Ishikawa (cell line): Measurements from ENCODE around the gene ABCC10.

Experiments used
- CEBPB ChIP-seq: IDR thresholded peaks from 2 replicates; pipeline ENCODE4 v1.6.1; 2012
- CREB1 ChIP-seq: IDR thresholded peaks from 2 replicates; pipeline ENCODE4 v1.6.1; 2012; ENCODE audit warnings: low read depth
- EGR1 ChIP-seq: IDR thresholded peaks from 2 replicates; pipeline ENCODE4 v1.6.1; 2012
- EP300 ChIP-seq: IDR thresholded peaks from 2 replicates; pipeline ENCODE4 v1.6.1; 2012; ENCODE audit warnings: borderline replicate concordance
- FOXM1 ChIP-seq: IDR thresholded peaks from 2 replicates; pipeline ENCODE4 v1.6.1; 2012; ENCODE audit warnings: low read depth, borderline replicate concordance
- NFIC ChIP-seq: IDR thresholded peaks from 2 replicates; pipeline ENCODE4 v1.6.1; 2012
- RAD21 ChIP-seq: IDR thresholded peaks from 2 replicates; pipeline ENCODE4 v1.6.1; 2012; ENCODE audit warnings: low read depth
- TAF1 ChIP-seq: IDR thresholded peaks from 2 replicates; pipeline ENCODE4 v1.6.1; 2012; ENCODE audit warnings: low read depth, mild to moderate bottlenecking
- TCF12 ChIP-seq: IDR thresholded peaks from 2 replicates; pipeline ENCODE4 v1.6.1; 2012; ENCODE audit warnings: low read depth
- TEAD4 ChIP-seq: IDR thresholded peaks from 2 replicates; pipeline ENCODE4 v1.6.1; 2012
- YY1 ChIP-seq: IDR thresholded peaks from 2 replicates; pipeline ENCODE4 v1.6.1; 2012; ENCODE audit warnings: low read depth
- ZBTB7A ChIP-seq: IDR thresholded peaks from 2 replicates; pipeline ENCODE4 v1.6.1; 2012; ENCODE audit warnings: low read depth
- TF ChIP-seq, protein P1 (sequence below): IDR thresholded peaks from 2 replicates; pipeline ENCODE4 v1.6.1; 2012
- TF ChIP-seq, protein P2 (sequence below): IDR thresholded peaks from 2 replicates; pipeline ENCODE4 v1.6.1; 2012
- TF ChIP-seq, protein P3 (sequence below): IDR thresholded peaks from 2 replicates; pipeline ENCODE4 v1.6.1; 2012; ENCODE audit warnings: low read depth, mild to moderate bottlenecking

The ABCC10 gene

DNA sequence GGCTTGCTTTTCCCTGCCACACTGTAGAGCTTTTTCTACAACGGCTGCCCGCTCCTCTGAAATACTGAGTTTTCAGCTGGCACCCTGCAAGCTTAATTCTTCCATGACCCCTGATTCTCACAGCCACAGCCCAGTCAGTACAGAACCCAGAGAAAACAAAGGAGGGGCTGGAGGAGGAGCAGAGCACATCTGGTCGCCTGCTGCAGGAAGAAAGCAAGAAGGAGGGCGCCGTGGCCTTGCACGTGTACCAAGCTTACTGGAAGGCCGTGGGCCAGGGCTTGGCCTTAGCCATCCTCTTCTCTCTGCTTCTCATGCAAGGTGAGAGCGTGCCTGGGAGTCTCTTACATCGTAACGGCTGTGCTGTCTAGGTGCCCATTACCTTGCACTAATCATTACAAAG is 16.7 kb downstream of the ABCC10 start:
- TF ChIP-seq FOXM1 (no peak), EGR1 (no peak), NFIC (no peak), RAD21 (no peak), EP300 (no peak), TCF12 (no peak), ZBTB7A (no peak), TAF1 (no peak)
- TF ChIP-seq, protein P1, sequence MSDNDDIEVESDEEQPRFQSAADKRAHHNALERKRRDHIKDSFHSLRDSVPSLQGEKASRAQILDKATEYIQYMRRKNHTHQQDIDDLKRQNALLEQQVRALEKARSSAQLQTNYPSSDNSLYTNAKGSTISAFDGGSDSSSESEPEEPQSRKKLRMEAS, result no peak
- TF ChIP-seq, protein P2, sequence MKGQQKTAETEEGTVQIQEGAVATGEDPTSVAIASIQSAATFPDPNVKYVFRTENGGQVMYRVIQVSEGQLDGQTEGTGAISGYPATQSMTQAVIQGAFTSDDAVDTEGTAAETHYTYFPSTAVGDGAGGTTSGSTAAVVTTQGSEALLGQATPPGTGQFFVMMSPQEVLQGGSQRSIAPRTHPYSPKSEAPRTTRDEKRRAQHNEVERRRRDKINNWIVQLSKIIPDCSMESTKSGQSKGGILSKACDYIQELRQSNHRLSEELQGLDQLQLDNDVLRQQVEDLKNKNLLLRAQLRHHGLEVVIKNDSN, result no peak

DNA sequence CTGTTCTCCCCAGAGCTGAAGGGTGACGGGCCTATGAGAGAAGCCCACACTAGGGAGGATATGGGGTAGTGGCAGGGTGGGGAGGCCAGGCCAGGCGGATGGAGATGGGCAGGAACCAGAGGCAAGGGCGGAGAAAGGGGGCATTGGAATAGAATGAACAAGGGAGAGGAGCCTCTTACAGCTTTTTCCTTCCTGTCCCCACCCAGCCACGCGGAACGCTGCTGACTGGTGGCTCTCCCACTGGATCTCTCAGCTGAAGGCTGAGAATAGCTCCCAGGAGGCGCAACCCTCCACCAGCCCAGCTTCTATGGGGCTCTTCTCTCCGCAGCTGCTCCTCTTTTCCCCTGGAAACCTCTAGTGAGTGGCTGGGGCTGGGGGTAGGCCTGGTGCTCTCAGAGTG is 17.2 kb downstream of the ABCC10 start:
- TF ChIP-seq EGR1 (no peak), CEBPB (no peak)

DNA sequence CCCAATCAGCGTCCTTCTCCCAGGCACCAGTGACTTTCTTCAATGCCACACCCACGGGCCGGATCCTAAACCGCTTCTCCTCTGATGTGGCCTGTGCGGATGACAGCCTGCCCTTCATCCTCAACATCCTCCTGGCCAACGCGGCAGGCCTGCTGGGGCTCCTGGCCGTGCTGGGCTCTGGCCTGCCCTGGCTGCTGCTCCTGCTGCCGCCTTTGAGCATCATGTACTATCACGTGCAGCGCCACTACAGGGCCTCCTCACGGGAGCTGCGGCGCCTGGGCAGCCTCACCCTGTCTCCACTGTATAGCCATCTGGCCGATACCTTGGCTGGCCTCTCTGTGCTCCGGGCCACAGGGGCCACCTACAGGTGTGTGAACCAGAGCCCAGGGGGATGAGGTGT is 18.2 kb downstream of the ABCC10 start:
- TF ChIP-seq ZBTB7A (no peak), TCF12 (no peak), RAD21 (no peak), YY1 (no peak), CEBPB (no peak), EGR1 (no peak), CREB1 (no peak), TEAD4 (no peak)
- TF ChIP-seq, protein P3, sequence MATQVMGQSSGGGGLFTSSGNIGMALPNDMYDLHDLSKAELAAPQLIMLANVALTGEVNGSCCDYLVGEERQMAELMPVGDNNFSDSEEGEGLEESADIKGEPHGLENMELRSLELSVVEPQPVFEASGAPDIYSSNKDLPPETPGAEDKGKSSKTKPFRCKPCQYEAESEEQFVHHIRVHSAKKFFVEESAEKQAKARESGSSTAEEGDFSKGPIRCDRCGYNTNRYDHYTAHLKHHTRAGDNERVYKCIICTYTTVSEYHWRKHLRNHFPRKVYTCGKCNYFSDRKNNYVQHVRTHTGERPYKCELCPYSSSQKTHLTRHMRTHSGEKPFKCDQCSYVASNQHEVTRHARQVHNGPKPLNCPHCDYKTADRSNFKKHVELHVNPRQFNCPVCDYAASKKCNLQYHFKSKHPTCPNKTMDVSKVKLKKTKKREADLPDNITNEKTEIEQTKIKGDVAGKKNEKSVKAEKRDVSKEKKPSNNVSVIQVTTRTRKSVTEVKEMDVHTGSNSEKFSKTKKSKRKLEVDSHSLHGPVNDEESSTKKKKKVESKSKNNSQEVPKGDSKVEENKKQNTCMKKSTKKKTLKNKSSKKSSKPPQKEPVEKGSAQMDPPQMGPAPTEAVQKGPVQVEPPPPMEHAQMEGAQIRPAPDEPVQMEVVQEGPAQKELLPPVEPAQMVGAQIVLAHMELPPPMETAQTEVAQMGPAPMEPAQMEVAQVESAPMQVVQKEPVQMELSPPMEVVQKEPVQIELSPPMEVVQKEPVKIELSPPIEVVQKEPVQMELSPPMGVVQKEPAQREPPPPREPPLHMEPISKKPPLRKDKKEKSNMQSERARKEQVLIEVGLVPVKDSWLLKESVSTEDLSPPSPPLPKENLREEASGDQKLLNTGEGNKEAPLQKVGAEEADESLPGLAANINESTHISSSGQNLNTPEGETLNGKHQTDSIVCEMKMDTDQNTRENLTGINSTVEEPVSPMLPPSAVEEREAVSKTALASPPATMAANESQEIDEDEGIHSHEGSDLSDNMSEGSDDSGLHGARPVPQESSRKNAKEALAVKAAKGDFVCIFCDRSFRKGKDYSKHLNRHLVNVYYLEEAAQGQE, result no peak

DNA sequence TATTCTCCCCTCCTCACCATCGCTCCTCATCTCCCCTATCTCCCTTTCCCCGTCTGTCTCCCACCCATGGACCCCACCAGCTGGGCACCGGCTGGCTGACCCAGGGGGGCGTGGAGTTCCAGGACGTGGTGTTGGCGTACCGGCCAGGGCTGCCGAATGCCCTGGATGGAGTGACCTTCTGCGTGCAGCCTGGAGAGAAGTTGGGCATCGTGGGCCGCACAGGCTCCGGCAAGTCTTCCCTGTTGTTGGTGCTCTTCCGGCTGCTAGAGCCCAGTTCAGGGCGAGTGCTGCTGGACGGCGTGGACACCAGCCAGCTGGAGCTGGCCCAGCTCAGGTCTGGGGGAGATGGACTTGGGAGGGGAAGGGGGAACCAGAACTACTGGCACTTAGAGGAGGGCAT is 20.3 kb downstream of the ABCC10 start:
- TF ChIP-seq EGR1, result no peak
- TF ChIP-seq NFIC, result no peak
- TF ChIP-seq YY1, result no peak
- no peak for TF ChIP-seq CEBPB
- TF ChIP-seq, protein P2, result no peak
- TF ChIP-seq RAD21, result no peak
- TF ChIP-seq ZBTB7A, result no peak
- TF ChIP-seq, protein P3, result no peak
- no peak for TF ChIP-seq EP300
- no peak for TF ChIP-seq TCF12
- TF ChIP-seq TAF1, result no peak
- TF ChIP-seq, protein P1, result no peak

DNA sequence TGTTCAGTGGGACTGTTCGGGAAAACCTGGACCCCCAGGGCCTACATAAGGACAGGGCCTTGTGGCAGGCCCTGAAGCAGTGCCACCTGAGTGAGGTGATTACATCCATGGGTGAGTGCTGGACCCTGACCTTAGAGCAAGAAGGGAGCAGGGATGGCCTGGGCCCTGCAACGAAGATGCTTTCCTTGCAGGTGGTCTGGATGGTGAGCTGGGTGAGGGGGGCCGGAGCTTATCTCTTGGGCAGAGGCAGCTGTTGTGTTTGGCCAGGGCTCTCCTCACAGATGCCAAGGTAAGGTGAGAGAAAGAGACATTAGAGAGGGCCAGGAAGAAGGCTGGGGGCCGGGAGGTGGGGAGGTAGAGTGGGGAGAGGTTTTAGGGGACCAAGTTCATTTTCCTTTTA is 21.6 kb downstream of the ABCC10 start:
- TF ChIP-seq RAD21 (no peak), FOXM1 (no peak), YY1 (no peak), EP300 (no peak), CREB1 (no peak), NFIC (no peak), TEAD4 (no peak), TCF12 (no peak), TAF1 (no peak)
- TF ChIP-seq, protein P1, result no peak

DNA sequence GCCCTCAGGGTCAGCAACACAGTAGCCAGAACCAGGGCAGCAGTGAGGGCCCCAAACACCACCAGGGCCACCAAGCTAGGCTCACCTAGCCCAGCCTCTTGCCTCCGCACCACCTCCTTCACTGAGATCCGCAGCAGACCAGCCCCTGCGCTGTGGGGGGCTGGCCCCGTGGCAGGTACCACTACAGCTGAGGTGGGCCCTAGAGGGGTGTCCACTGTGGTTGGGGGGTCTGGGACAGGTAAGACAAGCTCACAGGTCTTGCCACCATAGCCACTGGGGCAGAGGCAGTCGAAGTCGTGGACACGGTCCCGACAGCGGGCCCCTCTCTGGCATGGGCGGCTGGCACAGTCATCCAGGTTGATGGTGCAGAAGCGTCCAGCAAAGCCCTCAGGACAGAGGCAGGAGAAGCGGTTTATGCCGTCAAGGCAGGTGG is 23.4 kb downstream of the ABCC10 start:
- TF ChIP-seq RAD21 (no peak), ZBTB7A (no peak), NFIC (no peak), TEAD4 (no peak), CEBPB (no peak), CREB1 (no peak), EP300 (no peak), EGR1 (no peak), YY1 (no peak), TCF12 (no peak)
- TF ChIP-seq, protein P1, result no peak
